ENCODE results near the gene COX10.

COX10 gene

DNA sequence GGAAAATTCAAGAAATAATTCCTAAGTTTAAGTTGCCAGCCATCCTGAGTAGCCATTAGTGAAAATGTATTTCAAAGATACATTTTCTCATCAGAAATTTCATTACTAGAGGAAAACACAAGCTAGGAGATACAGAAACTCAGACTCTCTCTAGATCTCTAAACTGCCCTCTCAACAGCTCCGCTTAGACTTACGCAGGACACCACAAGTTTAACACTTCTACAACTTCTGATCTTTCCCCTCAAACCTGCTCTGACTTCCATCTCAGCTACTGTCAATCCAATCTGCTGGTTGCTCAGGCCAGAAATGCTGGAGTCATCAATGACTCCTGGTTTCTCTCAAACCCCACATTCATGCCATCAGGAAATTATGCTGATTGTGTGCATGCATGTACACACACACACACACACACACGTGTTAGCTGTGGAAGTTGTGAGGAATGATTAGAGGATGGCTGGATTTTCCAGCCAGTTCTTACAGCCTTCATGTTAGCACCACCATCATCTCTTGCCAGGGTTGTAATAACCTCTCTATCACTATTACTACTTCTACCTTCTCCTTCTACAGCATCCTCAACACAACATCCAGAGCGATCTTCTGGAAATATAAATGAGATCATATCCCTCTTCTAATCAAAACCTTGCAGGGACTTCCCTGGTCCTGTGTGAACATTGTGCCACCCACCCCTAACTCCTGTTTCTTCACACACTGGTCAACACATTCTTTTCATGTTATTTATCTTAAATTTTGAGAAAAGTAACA is 47.1 kb downstream of the COX10 start:
- DNase-seq (ENCODE audit: low read depth, low spot score) = no peak
- no peak overlapping the region for H3K27ac ChIP-seq

GRCh38 chr17:14118951-14119350 is 49.6 kb downstream of the COX10 start:
- no peak overlapping the region for H3K27ac ChIP-seq
- DNase-seq (ENCODE audit: low read depth, low spot score) = no peak

GRCh38 chr17:14119546-14119945 is 50.2 kb downstream of the COX10 start:
- H3K27ac ChIP-seq = no peak overlapping the region
- no peak for DNase-seq (ENCODE audit: low read depth, low spot score)

DNA sequence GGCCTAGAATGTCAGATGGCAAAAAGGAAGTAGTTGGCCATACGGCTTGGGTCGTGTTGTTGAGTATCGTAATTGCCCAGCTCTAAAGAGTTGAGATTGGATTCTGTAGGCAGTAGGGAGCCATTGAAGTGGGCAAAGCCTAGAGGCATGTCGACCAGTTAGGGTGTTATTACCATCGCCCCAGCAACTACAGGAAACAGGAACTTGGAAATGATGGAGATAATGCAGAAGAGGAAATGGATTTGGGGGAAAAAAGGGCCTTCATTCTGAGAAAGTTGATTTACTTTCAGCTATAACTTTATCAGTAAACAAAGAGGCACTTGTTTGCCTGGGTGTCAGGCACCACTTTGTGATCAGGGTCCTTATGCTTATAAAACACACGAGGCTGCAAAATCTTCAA is 52.6 kb downstream of the COX10 start:
- no peak overlapping the region for H3K27ac ChIP-seq
- no peak for DNase-seq (ENCODE audit: low read depth, low spot score)

- DNase-seq (ENCODE audit: low read depth, low spot score) = no peak
- H3K27ac ChIP-seq = no peak overlapping the region
Observed at GRCh38 chr17:14123619-14124278, 54.4 kb downstream of the COX10 start.

DNA sequence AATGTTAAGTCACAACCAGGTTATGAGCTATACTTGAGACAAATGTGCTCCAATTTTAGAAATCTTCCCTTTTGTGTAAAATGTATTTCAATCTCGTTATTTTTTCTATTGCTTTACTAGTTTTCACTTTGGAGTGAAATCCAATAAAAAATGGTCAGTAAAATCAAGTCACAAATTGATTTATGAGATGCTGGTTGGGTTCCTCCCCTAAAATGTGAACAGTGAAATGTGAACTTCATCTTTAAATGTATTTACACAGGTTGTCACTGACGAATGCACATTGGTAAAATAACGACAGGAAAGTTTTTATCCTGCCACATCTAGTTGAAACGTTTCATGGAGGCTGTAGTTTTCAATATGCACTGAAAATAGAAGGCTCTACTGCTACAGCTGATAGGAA is 55.5 kb downstream of the COX10 start:
- H3K27ac ChIP-seq = no peak overlapping the region
- DNase-seq (ENCODE audit: low read depth, low spot score) = no peak

DNA sequence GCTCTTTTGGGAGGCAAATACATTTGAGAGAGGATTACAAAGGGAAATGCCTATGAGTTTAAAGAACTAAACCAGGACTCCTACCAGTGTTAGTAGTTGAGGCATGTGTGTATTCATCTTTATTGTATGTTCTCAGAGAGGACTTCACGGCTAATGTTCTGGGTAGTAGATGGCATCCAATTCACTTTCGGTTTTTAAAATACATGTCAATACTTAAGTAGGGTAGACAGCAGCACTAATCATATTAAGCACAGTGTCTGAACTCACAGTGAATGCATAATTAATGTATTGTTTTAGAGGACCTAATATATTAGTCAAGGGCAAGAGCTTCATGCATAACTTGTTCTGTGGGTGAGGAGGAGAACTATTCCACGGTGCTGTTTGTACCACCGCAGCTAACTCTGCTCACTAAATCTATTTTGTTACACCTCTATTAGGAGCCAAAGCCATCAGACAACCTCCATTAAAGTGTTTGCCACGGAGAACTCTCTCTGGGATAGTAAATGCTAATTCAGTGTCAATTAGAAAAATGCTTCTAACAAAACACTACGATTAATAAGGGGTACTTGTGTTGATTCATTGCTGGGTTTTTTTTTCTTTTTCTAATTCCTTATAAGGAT is 56.3 kb downstream of the COX10 start:
- H3K27ac ChIP-seq = no peak overlapping the region
- DNase-seq (ENCODE audit: low read depth, low spot score) = no peak

DNA sequence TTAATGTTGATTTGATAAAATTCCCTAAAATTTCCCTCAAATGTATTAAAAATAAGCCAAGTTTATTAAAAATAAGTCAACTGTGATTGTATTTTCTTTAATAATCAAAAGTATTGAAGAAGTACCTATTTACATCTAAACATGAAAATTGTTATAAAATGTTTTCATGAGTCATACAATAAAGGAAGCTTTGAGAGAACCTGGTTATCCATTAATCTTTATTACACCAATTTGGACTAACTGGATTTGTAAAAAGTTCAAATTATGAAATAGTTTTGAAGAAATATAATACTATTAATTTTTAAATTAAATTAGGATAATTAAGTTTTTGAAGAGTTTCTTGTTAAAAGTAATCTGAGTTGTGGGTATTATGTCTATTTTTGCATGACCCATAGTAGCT is 63.8 kb downstream of the COX10 start:
- no peak overlapping the region for H3K27ac ChIP-seq
- no peak for DNase-seq (ENCODE audit: low read depth, low spot score)

- H3K27ac ChIP-seq = no peak overlapping the region
- no peak for DNase-seq (ENCODE audit: low read depth, low spot score)
Observed at GRCh38 chr17:14134456-14134855, 65.2 kb downstream of the COX10 start.

DNA sequence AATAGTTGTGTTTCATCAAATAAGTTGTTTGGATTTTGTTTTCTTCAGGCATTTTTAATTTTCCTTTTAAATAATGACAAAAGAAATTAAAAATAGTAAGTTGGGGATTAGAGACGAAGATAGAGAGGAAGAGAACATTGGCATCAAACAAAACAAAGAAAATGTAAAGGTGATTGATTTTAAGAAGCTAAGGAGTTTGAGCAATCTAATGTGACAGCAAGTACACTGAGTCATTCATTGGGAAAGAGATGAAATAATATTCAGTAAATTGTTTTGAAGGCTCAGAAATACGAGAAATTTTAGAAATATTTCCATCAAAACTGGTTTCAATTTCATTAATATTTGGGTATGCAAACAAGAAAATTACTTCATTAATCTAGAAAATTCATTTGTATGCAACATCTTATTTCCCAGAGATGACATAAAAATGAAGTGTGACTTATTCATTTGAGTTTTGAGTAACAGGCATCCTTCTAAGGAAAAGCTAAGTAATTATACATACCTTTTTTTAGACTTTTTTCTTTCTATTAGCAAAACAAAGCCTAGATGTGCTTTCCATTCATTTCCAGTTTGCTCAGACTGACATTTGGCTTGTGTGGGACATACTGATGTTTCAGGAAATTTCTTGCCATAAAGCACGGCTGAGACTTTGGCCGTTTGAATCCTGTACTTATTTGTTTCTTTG is 66.7 kb downstream of the COX10 start:
- no peak overlapping the region for H3K27ac ChIP-seq
- DNase-seq (ENCODE audit: low read depth, low spot score) = no peak

DNA sequence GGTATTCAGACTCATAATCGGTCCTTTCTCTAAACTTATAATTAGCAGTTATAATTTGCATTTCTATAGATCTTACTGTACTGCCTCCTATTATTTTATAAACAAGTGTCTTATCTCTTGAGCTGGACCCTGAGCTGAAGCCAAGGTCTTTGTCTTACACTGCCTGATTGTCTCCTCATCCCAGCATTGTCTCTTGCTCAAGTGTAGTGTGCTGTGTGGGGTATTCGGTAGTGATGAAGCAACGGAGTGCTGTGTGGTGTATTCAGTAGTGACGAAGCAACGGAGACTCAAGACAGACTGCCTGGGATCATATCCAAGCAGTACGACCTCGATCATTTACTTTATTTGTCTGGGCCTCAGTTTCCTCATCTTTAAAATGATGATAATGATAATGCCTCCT is 69.3 kb downstream of the COX10 start:
- H3K27ac ChIP-seq = no peak overlapping the region
- no peak for DNase-seq (ENCODE audit: low read depth, low spot score)

GRCh38 chr17:14143688-14144087 is 74.4 kb downstream of the COX10 start:
- DNase-seq (ENCODE audit: low read depth, low spot score) = peak; percentile 6
- no peak overlapping the region for H3K27ac ChIP-seq

DNA sequence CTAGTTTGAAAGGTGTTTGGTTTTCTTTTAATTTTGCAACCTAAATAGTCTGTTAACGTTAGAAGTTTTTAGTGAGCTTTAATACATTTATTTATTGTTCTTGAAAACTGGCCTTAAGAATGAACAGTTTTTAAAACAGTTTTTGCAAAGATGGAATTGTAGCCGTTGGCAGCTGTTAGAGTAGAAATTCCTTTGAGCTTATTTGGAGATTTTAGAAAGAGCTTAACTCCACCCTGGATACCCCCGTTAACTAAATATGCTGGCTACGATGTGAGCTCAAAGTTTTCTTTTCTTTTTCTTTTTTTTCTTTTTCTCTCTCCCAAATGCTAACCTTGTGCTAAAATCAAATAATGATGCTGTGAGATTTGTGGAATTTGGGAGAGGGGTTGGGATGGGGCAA is 75.2 kb downstream of the COX10 start:
- no peak for DNase-seq (ENCODE audit: low read depth, low spot score)
- no peak overlapping the region for H3K27ac ChIP-seq

- no peak overlapping the region for H3K27ac ChIP-seq
Observed at GRCh38 chr17:14149751-14150150, 80.4 kb downstream of the COX10 start.

DNA sequence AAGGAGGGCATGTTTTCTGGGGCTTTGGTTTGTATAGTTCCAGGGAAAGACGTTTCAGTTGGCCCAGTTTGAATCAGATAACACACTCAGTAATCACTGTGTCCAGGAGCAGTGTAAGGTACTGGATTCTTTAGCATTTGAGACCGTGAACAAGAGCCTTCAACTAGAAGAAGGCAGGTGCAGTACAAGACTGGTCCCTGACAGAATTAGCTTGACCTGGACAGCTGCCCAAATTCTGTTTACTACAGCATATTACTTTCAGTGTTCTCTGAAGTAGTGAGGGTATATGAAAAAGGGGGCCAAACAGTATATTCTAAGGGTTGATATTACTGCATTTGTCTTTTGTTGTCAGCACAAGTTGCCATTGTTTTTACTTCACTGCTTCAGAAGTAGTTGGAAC is 81.3 kb downstream of the COX10 start:
- no peak overlapping the region for H3K27ac ChIP-seq
- no peak for DNase-seq (ENCODE audit: low read depth, low spot score)

More at GRCh38 chr17:14149751-14150150, 80.4 kb downstream of the COX10 start:
- DNase-seq (ENCODE audit: low read depth, low spot score) = no peak

DNA sequence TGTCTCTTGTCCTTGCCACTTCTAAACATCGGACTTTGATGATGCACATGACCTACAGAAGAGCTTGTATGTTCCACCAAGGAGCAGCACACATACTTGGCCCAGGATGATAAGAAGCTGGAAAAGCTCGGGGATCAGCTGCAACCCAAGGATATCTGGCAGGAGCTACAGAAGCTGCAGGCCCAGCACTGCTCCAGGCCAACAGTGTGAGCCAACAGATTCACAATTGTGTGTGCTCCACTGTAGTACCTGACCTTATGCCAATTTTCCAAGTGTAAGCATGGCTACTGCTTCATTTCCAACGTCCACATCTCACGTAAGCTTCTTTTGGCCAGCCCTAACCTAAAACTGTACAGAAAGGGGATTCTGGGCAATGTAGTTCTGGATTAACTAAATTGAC is 83.4 kb downstream of the COX10 start:
- H3K27ac ChIP-seq = no peak overlapping the region
- DNase-seq (ENCODE audit: low read depth, low spot score) = no peak

GRCh38 chr17:14153374-14153773 is 84.1 kb downstream of the COX10 start:
- DNase-seq (ENCODE audit: low read depth, low spot score) = no peak
- H3K27ac ChIP-seq = no peak overlapping the region

- H3K27ac ChIP-seq = no peak overlapping the region
- no peak for DNase-seq (ENCODE audit: low read depth, low spot score)
Observed at GRCh38 chr17:14156689-14157088, 87.4 kb downstream of the COX10 start.

DNA sequence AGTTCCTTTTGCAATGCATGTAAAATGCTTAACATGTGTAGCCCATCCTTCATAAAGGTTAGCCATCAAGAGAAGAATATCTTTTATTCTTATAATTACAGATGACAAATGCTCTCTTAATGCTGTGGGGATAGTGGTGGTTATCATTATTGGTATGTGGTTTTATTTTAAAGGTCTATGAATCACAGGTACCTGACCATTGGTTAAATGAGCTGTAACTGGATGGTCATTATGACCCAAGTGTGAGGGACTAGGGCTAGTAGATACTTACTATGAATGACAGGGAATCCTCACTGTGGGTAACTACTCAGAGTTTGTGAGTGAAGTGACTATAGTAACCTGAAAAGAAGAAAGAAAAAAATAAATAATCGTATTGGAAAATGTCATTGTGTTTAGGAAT is 88.5 kb downstream of the COX10 start:
- H3K27ac ChIP-seq = no peak overlapping the region
- DNase-seq (ENCODE audit: low read depth, low spot score) = no peak

GRCh38 chr17:14158707-14159106 is 89.4 kb downstream of the COX10 start:
- no peak for DNase-seq (ENCODE audit: low read depth, low spot score)
- H3K27ac ChIP-seq = no peak overlapping the region

GRCh38 chr17:14161419-14161818 is 92.1 kb downstream of the COX10 start:
- DNase-seq (ENCODE audit: low read depth, low spot score) = no peak
- no peak overlapping the region for H3K27ac ChIP-seq
